CD14-positive monocyte (primary cell): ENCODE data around the gene DOC2A. TPM values are rescaled to one million over a fixed set of nuclear protein-coding genes. Genes with fewer than 3 reads are reported as not detected.
"Not testable (repeated sequence)": the region's sequence is repeated elsewhere in the genome, so short reads cannot be mapped to it uniquely, and the experiment has no call there.

Experiments
- DNase-seq, 3 donors: peaks; one replicate each; pipeline ENCODE4 v3.0.0-alpha.2; 2011 to 2022
- H2AFZ ChIP-seq: 2 replicates; pipeline ENCODE4 v1.6.0; 2012; ENCODE audit warnings: mild to moderate bottlenecking, low read depth, low read length, inconsistent platforms; ENCODE audit not compliant: insufficient read depth, poor library complexity, severe bottlenecking
- H3K27ac ChIP-seq, 2 donors: 1 replicate in 1 of 2; 2 replicates in 1 of 2; pipeline ENCODE4 v1.5.1; 2012 to 2013; ENCODE audit warnings: low read length in 2 of 2, control low read depth in 1 of 2, inconsistent platforms in 1 of 2, low read depth in 1 of 2, mild to moderate bottlenecking in 1 of 2
- H3K27me3 ChIP-seq, 2 donors: one replicate each; pipeline versions ENCODE4 v1.6.0 to v1.6.1; 2011 to 2013; ENCODE audit warnings: low read length in 2 of 2; ENCODE audit not compliant: control insufficient read depth in 2 of 2, insufficient read depth in 2 of 2
- H3K36me3 ChIP-seq, 2 donors: replicated peaks in 1 of 2; 1 replicate in 1 of 2; 2 replicates in 1 of 2; pipeline versions ENCODE4 v1.5.1 to v1.6.1; 2012 to 2013; ENCODE audit warnings: low read length in 2 of 2, control low read depth in 1 of 2, inconsistent platforms in 1 of 2, mild to moderate bottlenecking in 1 of 2; ENCODE audit not compliant: insufficient read depth in 2 of 2, control insufficient read depth in 1 of 2
- H3K4me1 ChIP-seq, 2 donors: 1 replicate in 1 of 2; 2 replicates in 1 of 2; pipeline versions ENCODE4 v1.5.1 to v1.6.1; 2012 to 2013; ENCODE audit warnings: low read length in 2 of 2, control low read depth in 1 of 2, inconsistent platforms in 1 of 2, mild to moderate bottlenecking in 1 of 2, moderate library complexity in 1 of 2; ENCODE audit not compliant: insufficient read depth in 2 of 2, control insufficient read depth in 1 of 2
- H3K4me2 ChIP-seq: replicated peaks from 2 replicates; pipeline ENCODE3; 2012; ENCODE audit warnings: low read length, moderate library complexity, mild to moderate bottlenecking; ENCODE audit not compliant: poor library complexity, severe bottlenecking; ENCODE audit errors: extremely low read depth
- H3K4me3 ChIP-seq, 3 experiments: fragments of 200-600 bp in 1 of 3; sonication (generic) in 1 of 3; replicated peaks in 1 of 3; 1 replicate in 2 of 3; 2 replicates in 1 of 3; pipeline ENCODE4 v1.5.1; 2011 to 2013; ENCODE audit warnings: low read length in 3 of 3, mild to moderate bottlenecking in 3 of 3, control low read depth in 2 of 3, low read depth in 2 of 3, inconsistent platforms in 1 of 3, moderate library complexity in 1 of 3
- H3K79me2 ChIP-seq: 2 replicates; pipeline ENCODE4 v1.6.0; 2012; ENCODE audit warnings: mild to moderate bottlenecking, control low read depth, inconsistent platforms, low read length, moderate library complexity; ENCODE audit not compliant: insufficient read depth
- H3K9ac ChIP-seq: 2 replicates; pipeline ENCODE4 v1.6.0; 2017; ENCODE audit warnings: low read length, mild to moderate bottlenecking; ENCODE audit not compliant: insufficient read depth, poor library complexity, severe bottlenecking
- H3K9me3 ChIP-seq, 2 donors: replicated peaks in 1 of 2; 1 replicate in 1 of 2; 2 replicates in 1 of 2; pipeline versions ENCODE4 v1.5.1 to v1.6.1; 2012 to 2013; ENCODE audit warnings: low read length in 2 of 2, control low read depth in 1 of 2; ENCODE audit not compliant: control insufficient read depth in 1 of 2, insufficient read depth in 1 of 2
- H4K20me1 ChIP-seq: 2 replicates; pipeline ENCODE4 v1.6.0; 2012; ENCODE audit warnings: mild to moderate bottlenecking, low read length, control low read depth, moderate library complexity; ENCODE audit not compliant: insufficient read depth
- H3K27ac Mint-ChIP-seq, 7 donors: one replicate each; pipeline ENCODE4 v1.8.0; 2020; ENCODE audit warnings: mild to moderate bottlenecking in 7 of 7, mixed read lengths in 7 of 7, moderate library complexity in 6 of 7, inconsistent platforms in 2 of 7
- H3K27me3 Mint-ChIP-seq, 3 donors: one replicate each; pipeline ENCODE4 v1.8.0; 2021 to 2022; ENCODE audit warnings: low read depth in 3 of 3, mild to moderate bottlenecking in 3 of 3, mixed read lengths in 3 of 3, moderate library complexity in 3 of 3, inconsistent platforms in 1 of 3
- H3K36me3 Mint-ChIP-seq, 2 donors: one replicate each; pipeline ENCODE4 v1.8.0; 2020; ENCODE audit warnings: mixed read lengths in 2 of 2, inconsistent platforms in 1 of 2, mild to moderate bottlenecking in 1 of 2
- H3K4me1 Mint-ChIP-seq: one replicate; pipeline ENCODE4 v1.8.0; 2020; ENCODE audit warnings: mild to moderate bottlenecking, mixed read lengths
- H3K4me3 Mint-ChIP-seq, 2 donors: one replicate each; pipeline ENCODE4 v1.8.0; 2020; ENCODE audit warnings: mild to moderate bottlenecking in 2 of 2, mixed read lengths in 2 of 2, moderate library complexity in 1 of 2
- H3K9me3 Mint-ChIP-seq, 7 donors: one replicate each; pipeline ENCODE4 v1.8.0; 2020 to 2022; ENCODE audit warnings: mixed read lengths in 7 of 7, mild to moderate bottlenecking in 6 of 7, moderate library complexity in 6 of 7, inconsistent platforms in 2 of 7
- WGBS: methylation state at CpG from one replicate; pipeline ENCODE4 v1.1.5; 2013; ENCODE audit warnings: missing lambda C conversion rate; ENCODE audit not compliant: insufficient coverage; 5-methylcytosine and 5-hydroxymethylcytosine counted together
- intact Hi-C, 2 donors: fragments of 100-400 bp; cut with micrococcal nuclease; formaldehyde crosslinking; loops; one replicate each; pipeline versions ENCODE4 v1.15.0 to v1.15.1; 2023
- polyA plus RNA-seq, 3 donors: library from polyadenylated mRNA; depleted of rRNA in 1 of 3; unstranded in 2 of 3; stranded (reverse) in 1 of 3; fragments of 300-500 nt in 2 of 3; fragments of >200 nt in 1 of 3; fragmentation: Illumina TruSeq in 2 of 3; gene quantifications; 1 replicate in 2 of 3; 2 replicates in 1 of 3; pipeline ENCODE4 v1.2.3, GENCODE V29; 2012 to 2021
- TF ChIP-seq, protein P1 (sequence below): fragments of 200-600 bp; IDR thresholded peaks from one replicate; pipeline ENCODE4 v1.8.0; 2022; ENCODE audit warnings: antibody characterized with exemption, mild to moderate bottlenecking

DOC2A gene
- polyA plus RNA-seq, 3 donors, result 0.23 to 3.7 (median 0.66) TPM

DNA sequence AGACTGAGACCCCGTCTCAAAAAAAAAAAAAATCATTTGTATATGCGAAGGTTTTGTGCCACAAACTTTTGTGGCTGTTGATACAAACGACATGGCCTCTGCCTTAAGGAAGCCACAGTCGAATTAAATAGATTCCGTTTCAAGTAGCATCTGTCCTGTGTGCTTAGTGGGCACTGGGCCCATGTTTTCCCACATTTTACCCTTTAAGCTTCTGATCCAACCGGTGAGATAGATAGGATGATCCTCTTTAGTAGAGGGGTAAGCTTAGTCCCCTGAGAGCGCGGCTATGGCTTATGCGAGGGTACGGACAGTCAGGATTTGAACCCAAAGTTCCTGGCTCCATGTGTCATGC, 49.7 kb downstream of the DOC2A start:
- Histone ChIP-seq H3K9me3 (no peaks in the 10 kb centered on the region), H3K36me3 (peaks cover 5 to 6% of the 10 kb centered on the region in 2 donors), H3K79me2 (peaks cover 8% of the 10 kb centered on the region), H3K4me2 (peak overlapping the region; percentile 98), H4K20me1 (no peaks in the 10 kb centered on the region), H3K27me3 (no peaks in the 10 kb centered on the region), H3K27ac (peak overlapping the region; percentile 52 to 92), H3K4me1 (peaks cover 15 to 18% of the 10 kb centered on the region in 2 donors), H3K9ac (peak overlapping the region; percentile 80), H3K4me3 (peak overlapping the region; percentile 87 to 93 (median 91)), H2AFZ (peak overlapping the region; percentile 92)
- TF ChIP-seq, protein P1, sequence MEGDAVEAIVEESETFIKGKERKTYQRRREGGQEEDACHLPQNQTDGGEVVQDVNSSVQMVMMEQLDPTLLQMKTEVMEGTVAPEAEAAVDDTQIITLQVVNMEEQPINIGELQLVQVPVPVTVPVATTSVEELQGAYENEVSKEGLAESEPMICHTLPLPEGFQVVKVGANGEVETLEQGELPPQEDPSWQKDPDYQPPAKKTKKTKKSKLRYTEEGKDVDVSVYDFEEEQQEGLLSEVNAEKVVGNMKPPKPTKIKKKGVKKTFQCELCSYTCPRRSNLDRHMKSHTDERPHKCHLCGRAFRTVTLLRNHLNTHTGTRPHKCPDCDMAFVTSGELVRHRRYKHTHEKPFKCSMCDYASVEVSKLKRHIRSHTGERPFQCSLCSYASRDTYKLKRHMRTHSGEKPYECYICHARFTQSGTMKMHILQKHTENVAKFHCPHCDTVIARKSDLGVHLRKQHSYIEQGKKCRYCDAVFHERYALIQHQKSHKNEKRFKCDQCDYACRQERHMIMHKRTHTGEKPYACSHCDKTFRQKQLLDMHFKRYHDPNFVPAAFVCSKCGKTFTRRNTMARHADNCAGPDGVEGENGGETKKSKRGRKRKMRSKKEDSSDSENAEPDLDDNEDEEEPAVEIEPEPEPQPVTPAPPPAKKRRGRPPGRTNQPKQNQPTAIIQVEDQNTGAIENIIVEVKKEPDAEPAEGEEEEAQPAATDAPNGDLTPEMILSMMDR, result no peak
- DNase-seq, result no peak
- no peaks in the 10 kb centered on the region for H3K9me3 Mint-ChIP-seq
- 66% methylated on average over 4 of the region's 10 CpGs for WGBS
- H3K4me1 Mint-ChIP-seq, result peaks cover 18% of the 10 kb centered on the region
- H3K27ac Mint-ChIP-seq, result peak overlapping the region; percentile 65 to 93 (median 79)
- H3K27me3 Mint-ChIP-seq, result peaks cover 2 to 8% (median 2%) of the 10 kb centered on the region in 3 donors
- H3K36me3 Mint-ChIP-seq, result peaks cover 13 to 18% of the 10 kb centered on the region in 2 donors
- H3K4me3 Mint-ChIP-seq, result peak overlapping the region; percentile 95 to 96
- intact Hi-C loops, result loop anchor here (5.0 kb wide), 1 partner anchor 34 kb away; the partner anchor contains the start of gene KCTD13 (in 2 of the 2)

DNA sequence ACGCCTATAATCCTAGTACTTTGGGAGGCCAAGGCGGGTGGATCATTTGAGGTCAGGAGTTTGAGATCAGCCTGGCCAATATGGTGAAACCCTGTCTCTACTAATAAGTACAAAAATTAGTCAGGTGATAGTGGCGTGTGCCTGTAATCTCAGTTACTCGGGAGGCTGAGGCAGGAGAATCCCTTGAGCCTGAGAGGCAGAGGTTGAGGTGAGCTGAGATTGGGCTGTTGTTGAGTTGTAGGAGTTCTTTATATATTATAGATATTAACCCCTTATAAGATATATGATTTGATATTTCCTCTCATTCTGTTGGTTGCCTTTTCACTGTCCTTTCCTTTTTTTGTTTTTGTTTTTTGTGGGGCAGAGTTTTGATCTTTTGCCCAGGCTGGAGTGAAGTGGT, 51.0 kb downstream of the DOC2A start:
- intact Hi-C loops, result loop anchor here (5.0 kb wide), 1 partner anchor 33 kb away; the partner anchor contains the start of gene KCTD13 (in 2 of the 2)
- H3K9ac ChIP-seq, H2AFZ ChIP-seq, DNase-seq, H3K9me3 Mint-ChIP-seq, H3K36me3 ChIP-seq, H3K27me3 Mint-ChIP-seq, H3K27ac Mint-ChIP-seq, H4K20me1 ChIP-seq, H3K4me3 Mint-ChIP-seq, H3K4me2 ChIP-seq, H3K9me3 ChIP-seq, H3K4me3 ChIP-seq, H3K27ac ChIP-seq, H3K79me2 ChIP-seq, H3K27me3 ChIP-seq: not testable (repeated sequence)
- peaks cover 18% of the 10 kb centered on the region for H3K4me1 Mint-ChIP-seq
- H3K36me3 Mint-ChIP-seq, result peaks cover 7 to 15% of the 10 kb centered on the region in 2 donors
- WGBS, result no CpG with 5 or more reads among the region's 4 CpGs
- H3K4me1 ChIP-seq, result peaks cover 15 to 18% of the 10 kb centered on the region in 2 donors
